Endometrial microvascular endothelial cells (primary cell): ENCODE results near the gene TERF2IP. TPM values are rescaled to one million over a fixed set of nuclear protein-coding genes. Genes with fewer than 3 reads are reported as not detected.

Source experiments
- in situ Hi-C: cut with HindIII; loops from 2 replicates; pipeline ENCODE4 v1.10.0; 2017; ENCODE audit warnings: low sequenced_read_pairs, low pct_unique_long_range_greater_than_20kb; ENCODE audit errors: inconsistent ontology term
- total RNA-seq: library from RNA; depleted of rRNA; stranded (reverse); fragments of >200 nt; gene quantifications from one replicate; pipeline ENCODE4 v1.2.3, GENCODE V29; 2015; ENCODE audit errors: inconsistent ontology term

Gene TERF2IP
- total RNA-seq, 1 donor from 2014 or later, result 45.5 TPM

GRCh38 chr16:75629132-75629531, 18.4 kb upstream of the TERF2IP start:
- in situ Hi-C loops, result no loop called here

GRCh38 chr16:75630052-75630451, 17.5 kb upstream of the TERF2IP start:
- in situ Hi-C loops, result no loop called here

DNA sequence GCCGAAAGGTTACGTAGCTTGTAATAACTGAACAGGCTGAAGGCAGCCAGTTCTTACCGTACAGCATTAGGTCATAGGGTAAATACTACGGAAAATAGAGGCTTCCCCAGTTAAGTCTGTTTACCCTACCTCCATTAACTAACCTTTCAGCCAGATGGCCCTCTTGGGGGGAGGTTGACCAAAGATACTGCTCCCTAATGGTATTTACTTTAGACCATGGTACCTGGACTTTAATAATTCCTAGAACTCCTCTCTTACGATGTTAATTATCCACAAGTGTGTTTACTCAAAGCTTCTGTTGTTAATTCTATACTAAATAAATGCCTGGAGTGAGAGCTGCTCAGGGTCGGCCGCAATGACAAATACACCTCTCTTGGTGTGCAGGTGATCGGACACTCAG, 14.7 kb upstream of the TERF2IP start:
- in situ Hi-C loops, result no loop called here

DNA sequence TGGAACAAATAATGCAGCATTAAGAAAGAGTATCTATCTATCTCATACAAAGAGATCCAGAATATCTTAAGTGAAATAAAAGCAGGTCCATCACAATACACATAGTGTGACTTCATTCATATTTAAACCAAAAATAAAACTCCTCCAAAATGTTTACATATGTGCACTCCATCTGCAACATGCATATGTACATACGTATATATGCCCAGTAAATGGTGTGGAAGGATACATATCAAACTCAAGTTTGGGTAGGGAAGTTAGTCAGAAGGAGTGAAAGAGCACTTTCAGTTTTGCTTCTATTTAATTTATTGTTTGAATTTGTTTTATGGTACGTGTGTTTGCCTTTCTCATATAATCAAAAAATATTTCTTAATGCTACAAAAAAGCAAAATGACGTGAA, 12.5 kb upstream of the TERF2IP start:
- in situ Hi-C loops, result no loop called here

- in situ Hi-C loops, result no loop called here
These were observed 7.0 kb upstream of the TERF2IP start for GRCh38 chr16:75640598-75640997.

DNA sequence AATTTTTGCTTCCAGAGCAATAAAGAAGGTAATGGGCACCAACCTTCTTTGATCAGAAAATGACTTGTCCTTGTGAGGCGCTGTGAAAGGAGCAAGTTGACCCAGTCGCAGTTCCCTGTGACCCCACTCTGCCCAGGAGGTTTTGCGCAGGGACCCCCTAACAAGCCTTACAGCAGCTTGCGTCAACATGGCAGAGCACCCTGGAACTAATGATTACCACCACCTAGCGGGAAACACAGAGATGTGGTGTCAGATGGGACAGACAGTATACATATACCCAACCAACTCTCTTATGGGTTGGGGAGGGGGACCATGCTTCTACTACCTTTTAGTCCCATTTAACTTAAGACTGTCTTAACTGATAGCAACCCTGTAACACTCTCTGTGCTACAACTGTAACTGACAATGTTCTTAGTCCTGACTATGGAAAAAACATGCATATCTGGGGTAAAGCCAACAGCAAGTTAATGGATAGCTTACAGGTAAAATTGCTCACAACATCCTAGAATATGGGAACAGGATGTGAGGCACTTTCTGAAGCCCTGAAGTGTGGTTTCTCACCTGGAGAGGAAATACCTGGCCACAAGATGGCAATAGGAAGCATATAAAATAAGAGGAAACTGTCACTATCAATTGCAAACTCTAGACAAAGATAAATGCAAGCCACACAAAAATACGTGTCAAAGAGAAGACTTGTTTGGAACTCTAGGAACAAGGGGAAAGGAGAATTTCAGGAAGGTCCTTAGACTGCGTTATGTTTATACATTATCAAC, 3.1 kb upstream of the TERF2IP start:
- in situ Hi-C loops, result no loop called here

DNA sequence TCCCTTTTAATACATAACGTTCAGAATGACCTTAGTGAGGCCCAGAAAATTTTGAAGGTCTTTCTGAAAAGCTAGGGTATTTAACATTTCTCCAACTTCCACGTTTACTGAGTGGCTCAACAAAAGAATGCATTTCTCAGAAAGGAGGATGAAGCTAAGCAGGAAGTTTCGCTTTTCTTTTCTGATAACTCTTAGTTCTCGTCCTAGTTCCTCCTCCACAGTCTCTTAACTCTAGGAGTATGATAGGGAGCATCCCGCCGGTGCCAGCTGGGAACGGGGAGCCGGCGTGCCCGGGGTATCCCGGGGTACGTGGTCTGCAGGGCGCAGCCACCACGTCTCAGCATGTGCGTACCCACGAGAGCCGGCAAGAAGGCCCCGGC, 471 bp upstream of the TERF2IP start:
- in situ Hi-C loops, result no loop called here

- in situ Hi-C loops, result no loop called here
These were observed 898 bp downstream of the TERF2IP start for GRCh38 chr16:75648265-75649076.

DNA sequence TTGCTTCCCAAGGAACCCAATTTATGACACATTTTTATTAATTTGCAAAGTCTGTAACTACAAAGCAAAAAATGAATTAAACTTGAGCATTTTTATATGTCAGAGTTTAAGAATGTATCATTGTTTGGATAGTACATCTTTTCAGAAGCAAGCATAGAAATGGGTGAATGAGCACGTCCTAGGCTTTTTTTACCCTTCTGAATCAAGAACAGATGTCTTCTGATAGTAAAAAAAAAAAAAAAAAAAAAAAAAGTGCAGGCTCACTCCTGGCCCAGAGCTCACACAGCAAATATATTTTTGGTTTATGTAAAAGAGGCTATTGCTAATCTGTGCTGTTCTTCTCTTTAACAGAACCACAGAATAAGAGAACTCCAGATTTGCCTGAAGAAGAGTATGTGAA, 6.3 kb downstream of the TERF2IP start:
- in situ Hi-C loops, result no loop called here

DNA sequence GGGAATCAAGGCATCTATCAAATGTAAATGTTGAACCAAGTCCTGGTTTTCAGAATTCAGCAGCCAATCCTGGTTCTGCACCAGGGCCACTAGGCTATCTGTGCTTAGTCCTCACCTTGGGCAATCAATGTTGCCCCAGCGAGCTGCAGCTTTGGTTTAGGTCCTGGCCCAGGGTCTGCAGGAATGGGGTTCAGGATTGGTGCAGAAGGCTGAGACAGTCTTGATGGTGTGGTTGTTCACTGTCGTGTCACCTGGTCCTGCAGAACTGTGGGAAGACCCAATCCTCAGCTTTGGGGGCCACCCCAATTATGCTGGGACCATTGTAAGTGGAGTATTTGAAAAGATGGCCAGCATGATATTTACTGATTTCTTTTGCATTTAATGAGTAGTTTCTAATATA, 10.6 kb downstream of the TERF2IP start:
- in situ Hi-C loops, result no loop called here

DNA sequence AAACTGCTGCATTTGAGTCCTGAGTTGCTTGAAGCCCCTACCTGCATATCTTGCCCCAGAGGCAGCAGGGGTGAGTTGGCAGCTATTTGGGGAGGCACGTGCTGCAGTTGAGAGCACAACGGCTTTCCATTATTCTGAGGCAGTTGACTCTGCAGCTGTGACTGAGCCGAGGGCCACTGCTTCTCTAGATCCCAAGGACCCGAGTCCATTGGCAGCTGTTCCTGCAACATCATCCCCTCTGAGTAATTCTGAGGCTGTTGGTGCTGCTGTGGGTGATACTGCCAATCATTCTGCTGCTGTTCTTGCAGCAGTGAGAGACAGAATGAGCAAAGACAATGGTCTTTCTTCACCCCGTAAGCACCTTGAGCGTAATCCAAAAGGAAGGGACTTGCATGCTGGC, 12.7 kb downstream of the TERF2IP start:
- in situ Hi-C loops, result no loop called here

- in situ Hi-C loops, result no loop called here
These were observed 13.2 kb downstream of the TERF2IP start for GRCh38 chr16:75660726-75661302.

DNA sequence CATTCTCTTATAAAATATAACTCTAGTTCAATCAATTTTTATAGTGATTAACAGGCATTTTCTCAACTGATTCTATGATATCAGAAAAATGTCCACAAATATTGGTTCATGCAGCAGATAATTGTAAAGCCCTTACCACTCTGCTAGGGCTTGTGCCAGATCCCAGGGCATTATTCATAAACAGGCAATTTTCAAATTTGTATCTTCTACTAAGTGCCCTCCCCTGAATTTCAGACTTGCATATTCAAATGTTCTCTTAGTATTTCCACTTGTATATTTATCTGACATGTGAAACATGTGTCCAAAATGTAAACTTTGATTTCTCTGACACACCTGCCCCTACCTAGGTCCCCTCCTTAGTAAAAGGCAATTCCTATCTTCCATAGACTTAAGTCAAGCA, 19.9 kb downstream of the TERF2IP start:
- in situ Hi-C loops, result no loop called here

GRCh38 chr16:75676909-75677308, 29.3 kb downstream of the TERF2IP start, which contains the start of gene CPHXL2:
Gene CPHXL2 (minus strand): TSS chr16:75677009. CDS start chr16:75676999, 10 bp downstream.
- in situ Hi-C loops, result no loop called here

- in situ Hi-C loops, result no loop called here
These were observed 31.8 kb downstream of the TERF2IP start for GRCh38 chr16:75679366-75679765.

- in situ Hi-C loops, result no loop called here
These were observed 34.7 kb downstream of the TERF2IP start for GRCh38 chr16:75682308-75682707.

- in situ Hi-C loops, result no loop called here
These were observed 39.8 kb downstream of the TERF2IP start for GRCh38 chr16:75687361-75687760.

DNA sequence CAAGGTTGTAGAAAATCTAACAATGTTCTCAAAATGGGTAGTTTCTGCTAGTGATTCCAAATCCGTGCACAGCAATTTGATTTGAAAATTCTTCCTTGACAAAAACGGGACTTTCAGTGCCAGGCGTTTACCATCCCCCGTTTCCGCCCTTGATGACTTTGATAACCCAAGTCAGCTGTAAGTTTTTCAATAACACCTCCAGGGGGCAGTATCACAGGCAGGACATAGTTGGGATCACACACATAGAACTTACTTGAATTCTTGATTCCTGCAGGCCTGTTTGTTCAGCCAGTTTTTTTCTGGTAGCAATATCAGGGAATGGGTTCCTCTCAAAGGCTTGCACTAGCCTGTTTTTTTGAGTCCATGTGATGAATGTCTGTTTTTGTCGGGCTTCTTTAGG, 48.1 kb downstream of the TERF2IP start:
- in situ Hi-C loops, result no loop called here

- in situ Hi-C loops, result no loop called here
These were observed 50.0 kb downstream of the TERF2IP start for GRCh38 chr16:75697571-75697970.

- in situ Hi-C loops, result no loop called here
These were observed 53.8 kb downstream of the TERF2IP start, which contains the start of gene DUXB for GRCh38 chr16:75701361-75701760. Gene DUXB (minus strand): TSS chr16:75701461. CDS start chr16:75701418, 43 bp downstream.
